OCI-M1 (cell line): Measurements from ENCODE around the gene GPATCH2.

Experiments used
- DNase-seq: peaks from one replicate; lab custom pipeline; 2025; lab: John Stamatoyannopoulos, UW

GPATCH2 gene

GRCh38 chr1:217630711-217631591 lies at the start of gene GPATCH2, which contains the start of gene SPATA17:
GPATCH2 (minus strand) TSS chr1:217631090; CDS start chr1:217630971, 119 bp downstream.
SPATA17 (plus strand) TSS chr1:217631344; CDS start chr1:217631379, 35 bp downstream.
- DNase-seq: peak; percentile 97

GRCh38 chr1:217674028-217674729 lies 43.3 kb upstream of the GPATCH2 start:
- DNase-seq: no peak

GRCh38 chr1:217673387-217673786 lies 42.5 kb upstream of the GPATCH2 start:
- no peak for DNase-seq

GRCh38 chr1:217668351-217668940 lies 37.6 kb upstream of the GPATCH2 start:
- DNase-seq: no peak

- no peak for DNase-seq
Observed at GRCh38 chr1:217661407-217661806, 30.5 kb upstream of the GPATCH2 start.

GRCh38 chr1:217660353-217661062 lies 29.6 kb upstream of the GPATCH2 start:
- DNase-seq: peak; percentile 15

- no peak for DNase-seq
Observed at GRCh38 chr1:217650674-217651073, 19.8 kb upstream of the GPATCH2 start.

- DNase-seq: no peak
Observed at GRCh38 chr1:217647791-217648190, 16.9 kb upstream of the GPATCH2 start.

GRCh38 chr1:217642455-217642854 lies 11.6 kb upstream of the GPATCH2 start:
- DNase-seq: no peak

GRCh38 chr1:217627431-217627830 lies 3.5 kb downstream of the GPATCH2 start:
- no peak for DNase-seq

- DNase-seq: no peak
Observed at GRCh38 chr1:217626321-217626720, 4.6 kb downstream of the GPATCH2 start.

GRCh38 chr1:217622042-217622441 lies 8.8 kb downstream of the GPATCH2 start:
- DNase-seq: no peak

GRCh38 chr1:217620814-217621213 lies 10.1 kb downstream of the GPATCH2 start:
- DNase-seq: no peak

- peak; percentile 20 for DNase-seq
Observed at GRCh38 chr1:217617126-217617525, 13.8 kb downstream of the GPATCH2 start.

GRCh38 chr1:217614200-217614712 lies 16.6 kb downstream of the GPATCH2 start:
- no peak for DNase-seq

- DNase-seq: no peak
Observed at GRCh38 chr1:217605390-217605789, 25.5 kb downstream of the GPATCH2 start.

GRCh38 chr1:217602380-217602779 lies 28.5 kb downstream of the GPATCH2 start:
- DNase-seq: no peak

GRCh38 chr1:217599154-217599553 lies 31.7 kb downstream of the GPATCH2 start:
- peak; percentile 73 for DNase-seq

- no peak for DNase-seq
Observed at GRCh38 chr1:217590598-217590997, 40.3 kb downstream of the GPATCH2 start.

- no peak for DNase-seq
Observed at GRCh38 chr1:217586586-217586985, 44.3 kb downstream of the GPATCH2 start.

GRCh38 chr1:217585577-217585976 lies 45.3 kb downstream of the GPATCH2 start:
- DNase-seq: no peak
